HEK293 (cell line): Measurements from ENCODE around the gene MRPL19.
"Not testable (repeated sequence)": the region's sequence is repeated elsewhere in the genome, so short reads cannot be mapped to it uniquely, and the experiment has no call there.

Experiments used
- CTCF ChIA-PET: fragments of 350-600 bp; formaldehyde crosslinking; extraction: SDS; loops from one replicate; lab custom pipeline; 2021; ENCODE audit warnings: antibody characterized with exemption; lab: Yijun Ruan, JAX
- POLR2A ChIA-PET: fragments of 300-600 bp; formaldehyde crosslinking; extraction: SDS; loops from one replicate; lab custom pipeline; 2020; ENCODE audit warnings: antibody characterized with exemption, inconsistent platforms; lab: Yijun Ruan, JAX
- H3K27ac ChIP-seq: fragments of 200-500 bp; sonication (Bioruptor generic); 2 replicates; pipeline ENCODE4 v1.5.1; 2014; ENCODE audit warnings: low read depth, low read length, control low read depth, inconsistent platforms; ENCODE audit errors: extremely low read depth
- H3K36me3 ChIP-seq, 2 experiments: fragments of 200-500 bp in 1 of 2; sonication (Bioruptor generic) in 1 of 2; 1 replicate in 1 of 2; 2 replicates in 1 of 2; pipeline ENCODE4 v1.5.1; 2014 to 2017; ENCODE audit warnings: inconsistent platforms in 2 of 2, low read length in 2 of 2; ENCODE audit not compliant: control insufficient read depth in 2 of 2, insufficient read depth in 1 of 2
- H3K4me1 ChIP-seq: fragments of 200-500 bp; sonication (Bioruptor generic); 2 replicates; pipeline ENCODE4 v1.5.1; 2014; ENCODE audit warnings: mild to moderate bottlenecking, low read length, inconsistent platforms; ENCODE audit not compliant: control insufficient read depth, insufficient read depth
- H3K4me3 ChIP-seq: 2 replicates; pipeline ENCODE4 v1.5.1; 2011; ENCODE audit warnings: low read depth, mild to moderate bottlenecking, control low read depth, low read length, moderate library complexity
- H3K9me3 ChIP-seq: fragments of 200-500 bp; sonication (Bioruptor generic); 2 replicates; pipeline ENCODE4 v1.5.1; 2014; ENCODE audit warnings: low read depth, low read length, inconsistent platforms; ENCODE audit not compliant: control insufficient read depth, insufficient read depth
- GLI2 ChIP-seq: fragments of 450-650 bp; formaldehyde crosslinking; IDR thresholded peaks from 2 replicates; pipeline ENCODE4; 2017; ENCODE audit warnings: missing biosample characterization, missing genetic modification characterization, low read depth, borderline replicate concordance
- KLF7 ChIP-seq: fragments of 450-650 bp; formaldehyde crosslinking; IDR thresholded peaks from 2 replicates; pipeline ENCODE4 v1.5.1; 2016; ENCODE audit warnings: missing biosample characterization, missing genetic modification characterization, borderline replicate concordance
- MYNN ChIP-seq: fragments of 450-650 bp; formaldehyde crosslinking; IDR thresholded peaks from 2 replicates; pipeline ENCODE4 v1.5.1; 2016; ENCODE audit warnings: missing biosample characterization, missing genetic modification characterization, borderline replicate concordance
- SP3 ChIP-seq: fragments of 450-650 bp; formaldehyde crosslinking; IDR thresholded peaks from 2 replicates; pipeline ENCODE4 v1.5.1; 2016; ENCODE audit warnings: missing biosample characterization, missing genetic modification characterization
- TRIM28 ChIP-seq: IDR thresholded peaks from 2 replicates; pipeline ENCODE4 v1.6.1; 2011; ENCODE audit warnings: low read length, control low read depth, borderline replicate concordance
- ZFHX2 ChIP-seq: fragments of 450-650 bp; formaldehyde crosslinking; conservative IDR thresholded peaks from 2 replicates; pipeline ENCODE4 v1.5.1; 2016; ENCODE audit warnings: missing biosample characterization, missing genetic modification characterization
- ZNF184 ChIP-seq: fragments of 450-650 bp; IDR thresholded peaks from 2 replicates; pipeline ENCODE4 v1.5.1; 2018; ENCODE audit warnings: missing biosample characterization, mild to moderate bottlenecking, missing genetic modification characterization
- ZNF211 ChIP-seq: fragments of 450-650 bp; formaldehyde crosslinking; IDR thresholded peaks from 2 replicates; pipeline ENCODE4 v1.5.1; 2016; ENCODE audit warnings: low read depth, missing biosample characterization, missing genetic modification characterization
- ZNF223 ChIP-seq: fragments of 450-650 bp; formaldehyde crosslinking; IDR thresholded peaks from 2 replicates; pipeline ENCODE4 v1.5.1; 2016; ENCODE audit warnings: missing biosample characterization, missing genetic modification characterization
- ZNF239 ChIP-seq: fragments of 450-650 bp; formaldehyde crosslinking; IDR thresholded peaks from 2 replicates; pipeline ENCODE4 v1.5.1; 2016; ENCODE audit warnings: missing biosample characterization, missing genetic modification characterization
- ZNF248 ChIP-seq: fragments of 450-650 bp; formaldehyde crosslinking; IDR thresholded peaks from 2 replicates; pipeline ENCODE4 v1.5.1; 2017; ENCODE audit warnings: missing biosample characterization, missing genetic modification characterization
- ZNF558 ChIP-seq: fragments of 450-650 bp; formaldehyde crosslinking; IDR thresholded peaks from 2 replicates; pipeline ENCODE4 v1.5.1; 2016; ENCODE audit warnings: missing biosample characterization, missing genetic modification characterization
- ZNF654 ChIP-seq: fragments of 450-650 bp; formaldehyde crosslinking; IDR thresholded peaks from 2 replicates; pipeline ENCODE4 v1.5.1; 2016; ENCODE audit warnings: low read depth, missing biosample characterization, missing genetic modification characterization
- ZNF660 ChIP-seq: fragments of 450-650 bp; IDR thresholded peaks from 2 replicates; pipeline ENCODE4 v1.5.1; 2018; ENCODE audit warnings: missing biosample characterization, mild to moderate bottlenecking, missing genetic modification characterization
- ZNF747 ChIP-seq: fragments of 450-650 bp; formaldehyde crosslinking; IDR thresholded peaks from 2 replicates; pipeline ENCODE4 v1.5.1; 2016; ENCODE audit warnings: missing biosample characterization, missing genetic modification characterization
- ZNF776 ChIP-seq: fragments of 450-650 bp; formaldehyde crosslinking; IDR thresholded peaks from 2 replicates; pipeline ENCODE4 v1.5.0; 2017; ENCODE audit warnings: missing biosample characterization, missing genetic modification characterization, borderline replicate concordance
- TF ChIP-seq, protein P1 (sequence below): IDR thresholded peaks from 2 replicates; pipeline ENCODE4 v1.6.1; 2011; ENCODE audit warnings: mild to moderate bottlenecking, low read depth, low read length, borderline replicate concordance
- TF ChIP-seq, protein P2 (sequence below): fragments of 450-650 bp; formaldehyde crosslinking; IDR thresholded peaks from 2 replicates; pipeline ENCODE4 v1.5.1; 2016; ENCODE audit warnings: missing biosample characterization, missing genetic modification characterization
- TF ChIP-seq, protein P3 (sequence below): fragments of 450-650 bp; formaldehyde crosslinking; IDR thresholded peaks from 2 replicates; pipeline ENCODE4 v1.5.1; 2016; ENCODE audit warnings: missing biosample characterization, missing genetic modification characterization, low read depth
- TF ChIP-seq, protein P4 (sequence below): fragments of 450-650 bp; formaldehyde crosslinking; IDR thresholded peaks from 2 replicates; pipeline ENCODE4 v1.5.1; 2016; ENCODE audit warnings: missing biosample characterization, missing genetic modification characterization

Gene MRPL19

DNA sequence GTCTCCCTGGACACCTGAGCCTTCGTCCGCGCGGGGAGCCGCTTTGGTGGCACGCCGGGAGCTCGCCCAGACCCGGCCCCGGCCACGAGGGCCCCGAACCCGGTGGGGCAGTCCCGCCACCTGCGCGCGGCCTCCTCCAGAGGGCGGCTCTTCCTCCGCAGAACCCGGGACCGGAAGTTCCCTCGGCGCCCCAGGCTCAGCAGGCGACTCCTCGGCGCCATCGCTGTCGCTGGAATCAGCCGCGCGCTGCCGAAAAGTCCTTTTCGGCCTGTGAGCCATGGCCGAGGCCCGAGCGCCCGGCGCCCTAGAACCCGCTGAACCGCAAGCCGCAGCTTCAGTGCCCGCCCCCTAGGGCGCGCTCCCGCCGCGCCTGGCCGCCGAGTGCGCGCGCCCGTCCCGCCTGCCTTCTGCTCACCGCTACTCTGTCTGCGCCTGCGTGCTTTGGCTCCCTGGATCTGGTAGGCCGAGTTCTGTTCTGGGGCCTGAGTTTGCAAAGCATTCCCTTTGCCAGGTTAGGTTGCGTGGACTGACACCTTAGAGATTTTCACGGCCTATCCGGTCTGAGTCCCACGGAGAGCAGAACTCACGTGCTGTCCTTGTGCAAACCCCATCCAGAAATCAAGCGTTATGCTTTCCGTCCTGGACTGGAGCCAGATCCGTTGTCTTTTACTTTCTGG is 64.1 kb downstream of the MRPL19 start, which contains the start of gene GCFC2 (continued):
- TF ChIP-seq, protein P1, sequence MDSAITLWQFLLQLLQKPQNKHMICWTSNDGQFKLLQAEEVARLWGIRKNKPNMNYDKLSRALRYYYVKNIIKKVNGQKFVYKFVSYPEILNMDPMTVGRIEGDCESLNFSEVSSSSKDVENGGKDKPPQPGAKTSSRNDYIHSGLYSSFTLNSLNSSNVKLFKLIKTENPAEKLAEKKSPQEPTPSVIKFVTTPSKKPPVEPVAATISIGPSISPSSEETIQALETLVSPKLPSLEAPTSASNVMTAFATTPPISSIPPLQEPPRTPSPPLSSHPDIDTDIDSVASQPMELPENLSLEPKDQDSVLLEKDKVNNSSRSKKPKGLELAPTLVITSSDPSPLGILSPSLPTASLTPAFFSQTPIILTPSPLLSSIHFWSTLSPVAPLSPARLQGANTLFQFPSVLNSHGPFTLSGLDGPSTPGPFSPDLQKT = no peak; the same call in 1 of the 2 replicates
- no peak for TF ChIP-seq MYNN
- TF ChIP-seq, protein P2, sequence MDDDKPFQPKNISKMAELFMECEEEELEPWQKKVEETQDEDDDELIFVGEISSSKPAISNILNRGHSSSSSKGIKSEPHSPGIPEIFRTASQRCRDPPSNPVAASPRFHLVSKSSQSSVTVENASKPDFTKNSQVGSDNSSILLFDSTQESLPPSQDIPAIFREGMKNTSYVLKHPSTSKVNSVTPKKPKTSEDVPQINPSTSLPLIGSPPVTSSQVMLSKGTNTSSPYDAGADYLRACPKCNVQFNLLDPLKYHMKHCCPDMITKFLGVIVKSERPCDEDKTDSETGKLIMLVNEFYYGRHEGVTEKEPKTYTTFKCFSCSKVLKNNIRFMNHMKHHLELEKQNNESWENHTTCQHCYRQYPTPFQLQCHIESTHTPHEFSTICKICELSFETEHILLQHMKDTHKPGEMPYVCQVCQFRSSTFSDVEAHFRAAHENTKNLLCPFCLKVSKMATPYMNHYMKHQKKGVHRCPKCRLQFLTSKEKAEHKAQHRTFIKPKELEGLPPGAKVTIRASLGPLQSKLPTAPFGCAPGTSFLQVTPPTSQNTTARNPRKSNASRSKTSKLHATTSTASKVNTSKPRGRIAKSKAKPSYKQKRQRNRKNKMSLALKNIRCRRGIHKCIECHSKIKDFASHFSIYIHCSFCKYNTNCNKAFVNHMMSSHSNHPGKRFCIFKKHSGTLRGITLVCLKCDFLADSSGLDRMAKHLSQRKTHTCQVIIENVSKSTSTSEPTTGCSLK (tag by site-specific recombination) = no peak
- TF ChIP-seq ZNF248 = no peak
- no peak for TF ChIP-seq ZNF239 (tag by site-specific recombination)
- 0 out of 2 replicates have a peak, but pooled peaks have one; percentile 32 for TF ChIP-seq ZNF184 (tag by site-specific recombination)
- peak; percentile 71; the same call in 1 of the 2 replicates for TF ChIP-seq TRIM28
- TF ChIP-seq GLI2 = no peak
- no peak for TF ChIP-seq ZNF747 (tag by site-specific recombination)
- peak; percentile 83 for TF ChIP-seq ZNF660 (tag by site-specific recombination)
- no peak for TF ChIP-seq KLF7

DNA sequence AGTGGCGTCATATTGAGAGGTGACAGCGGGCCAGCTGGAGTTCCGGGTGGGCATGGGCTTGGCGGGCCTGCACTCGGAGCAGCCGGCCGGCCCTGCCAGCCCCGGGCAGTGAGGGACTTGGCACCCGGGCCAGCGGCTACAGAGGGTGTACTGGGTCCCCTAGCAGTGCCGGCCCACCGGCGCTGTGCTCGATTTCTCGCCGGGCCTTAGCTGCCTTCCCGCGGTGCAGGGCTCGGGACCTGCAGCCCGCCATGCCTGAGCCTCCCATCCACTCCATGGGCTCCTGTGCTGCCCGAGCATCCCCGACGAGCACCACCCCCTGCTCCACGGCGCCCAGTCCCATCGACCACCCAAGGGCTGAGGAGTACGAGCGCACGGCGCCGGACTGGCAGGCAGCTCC is 65.0 kb downstream of the MRPL19 start:
- H3K9me3 ChIP-seq, H3K4me1 ChIP-seq, CTCF ChIA-PET, POLR2A ChIA-PET, H3K36me3 ChIP-seq, H3K4me3 ChIP-seq: not testable (repeated sequence)
- H3K27ac ChIP-seq = peak overlapping the region; percentile 98

DNA sequence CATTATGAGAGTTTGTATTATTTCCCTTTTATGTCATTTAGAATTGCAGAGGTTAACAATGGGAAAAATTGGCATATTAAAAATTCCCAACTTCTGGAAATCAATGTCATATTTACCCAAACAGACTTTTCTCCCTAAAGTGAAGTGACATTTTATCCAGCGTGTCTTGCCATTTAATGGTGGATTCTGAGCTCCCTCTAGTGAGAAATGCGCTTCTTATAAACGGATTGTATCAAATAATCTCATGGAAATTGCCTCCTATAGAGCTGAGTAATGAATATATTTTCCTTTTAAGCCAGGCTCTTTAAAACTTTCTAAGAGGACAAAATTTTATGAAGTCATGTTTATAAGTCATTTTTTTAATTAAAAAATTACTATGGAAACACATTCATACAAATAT is 69.8 kb downstream of the MRPL19 start:
- POLR2A ChIA-PET = no interaction called here
- no peak overlapping the region for H3K4me3 ChIP-seq
- CTCF ChIA-PET = interaction anchor here (0.9 to 2.7 kb wide), 2 partner anchors 75 to 79 kb away, joined by 3 to 8 read pairs; no protein-coding TSS in a partner anchor
- no peaks in the 10 kb centered on the region for H3K36me3 ChIP-seq
- TF ChIP-seq, protein P3, sequence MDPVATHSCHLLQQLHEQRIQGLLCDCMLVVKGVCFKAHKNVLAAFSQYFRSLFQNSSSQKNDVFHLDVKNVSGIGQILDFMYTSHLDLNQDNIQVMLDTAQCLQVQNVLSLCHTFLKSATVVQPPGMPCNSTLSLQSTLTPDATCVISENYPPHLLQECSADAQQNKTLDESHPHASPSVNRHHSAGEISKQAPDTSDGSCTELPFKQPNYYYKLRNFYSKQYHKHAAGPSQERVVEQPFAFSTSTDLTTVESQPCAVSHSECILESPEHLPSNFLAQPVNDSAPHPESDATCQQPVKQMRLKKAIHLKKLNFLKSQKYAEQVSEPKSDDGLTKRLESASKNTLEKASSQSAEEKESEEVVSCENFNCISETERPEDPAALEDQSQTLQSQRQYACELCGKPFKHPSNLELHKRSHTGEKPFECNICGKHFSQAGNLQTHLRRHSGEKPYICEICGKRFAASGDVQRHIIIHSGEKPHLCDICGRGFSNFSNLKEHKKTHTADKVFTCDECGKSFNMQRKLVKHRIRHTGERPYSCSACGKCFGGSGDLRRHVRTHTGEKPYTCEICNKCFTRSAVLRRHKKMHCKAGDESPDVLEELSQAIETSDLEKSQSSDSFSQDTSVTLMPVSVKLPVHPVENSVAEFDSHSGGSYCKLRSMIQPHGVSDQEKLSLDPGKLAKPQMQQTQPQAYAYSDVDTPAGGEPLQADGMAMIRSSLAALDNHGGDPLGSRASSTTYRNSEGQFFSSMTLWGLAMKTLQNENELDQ (tag by site-specific recombination) = no peak
- peak; percentile 35 for TF ChIP-seq ZNF654 (tag by site-specific recombination)
- peaks cover 4% of the 10 kb centered on the region for H3K4me1 ChIP-seq
- H3K27ac ChIP-seq = no peak overlapping the region
- no peaks in the 10 kb centered on the region for H3K9me3 ChIP-seq

DNA sequence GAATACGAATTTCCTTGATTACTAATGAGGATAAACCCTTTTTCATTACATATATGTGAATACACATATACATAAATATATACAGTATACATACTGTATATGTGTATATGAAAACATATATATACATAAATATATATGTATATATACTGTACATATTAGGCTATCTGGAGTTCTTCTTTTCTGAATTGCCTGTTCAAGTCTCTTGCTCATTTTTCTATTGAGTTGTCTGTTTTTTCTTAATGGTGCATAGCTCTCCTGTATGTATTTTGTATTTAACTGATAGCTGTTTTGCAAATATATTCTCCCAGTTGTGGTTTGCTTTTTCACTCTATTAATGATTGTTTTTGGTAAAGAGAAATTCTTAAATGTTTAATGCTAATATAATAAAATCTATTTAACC is 73.0 kb downstream of the MRPL19 start:
- ChIA-PET CTCF (interaction anchor here (0.7 to 1.2 kb wide), 3 partner anchors 10 to 1242 kb away, joined by 3 to 6 read pairs (median 6); no protein-coding TSS in a partner anchor), POLR2A (no interaction called here)
- Histone ChIP-seq H3K4me3 (no peak overlapping the region), H3K27ac (no peak overlapping the region), H3K4me1 (peaks cover 4% of the 10 kb centered on the region), H3K36me3 (no peaks in the 10 kb centered on the region), H3K9me3 (no peaks in the 10 kb centered on the region)
- TF ChIP-seq ZNF223 (tag by site-specific recombination) = no peak
- TF ChIP-seq ZNF211 (tag by site-specific recombination) = no peak
- TF ChIP-seq, protein P4, sequence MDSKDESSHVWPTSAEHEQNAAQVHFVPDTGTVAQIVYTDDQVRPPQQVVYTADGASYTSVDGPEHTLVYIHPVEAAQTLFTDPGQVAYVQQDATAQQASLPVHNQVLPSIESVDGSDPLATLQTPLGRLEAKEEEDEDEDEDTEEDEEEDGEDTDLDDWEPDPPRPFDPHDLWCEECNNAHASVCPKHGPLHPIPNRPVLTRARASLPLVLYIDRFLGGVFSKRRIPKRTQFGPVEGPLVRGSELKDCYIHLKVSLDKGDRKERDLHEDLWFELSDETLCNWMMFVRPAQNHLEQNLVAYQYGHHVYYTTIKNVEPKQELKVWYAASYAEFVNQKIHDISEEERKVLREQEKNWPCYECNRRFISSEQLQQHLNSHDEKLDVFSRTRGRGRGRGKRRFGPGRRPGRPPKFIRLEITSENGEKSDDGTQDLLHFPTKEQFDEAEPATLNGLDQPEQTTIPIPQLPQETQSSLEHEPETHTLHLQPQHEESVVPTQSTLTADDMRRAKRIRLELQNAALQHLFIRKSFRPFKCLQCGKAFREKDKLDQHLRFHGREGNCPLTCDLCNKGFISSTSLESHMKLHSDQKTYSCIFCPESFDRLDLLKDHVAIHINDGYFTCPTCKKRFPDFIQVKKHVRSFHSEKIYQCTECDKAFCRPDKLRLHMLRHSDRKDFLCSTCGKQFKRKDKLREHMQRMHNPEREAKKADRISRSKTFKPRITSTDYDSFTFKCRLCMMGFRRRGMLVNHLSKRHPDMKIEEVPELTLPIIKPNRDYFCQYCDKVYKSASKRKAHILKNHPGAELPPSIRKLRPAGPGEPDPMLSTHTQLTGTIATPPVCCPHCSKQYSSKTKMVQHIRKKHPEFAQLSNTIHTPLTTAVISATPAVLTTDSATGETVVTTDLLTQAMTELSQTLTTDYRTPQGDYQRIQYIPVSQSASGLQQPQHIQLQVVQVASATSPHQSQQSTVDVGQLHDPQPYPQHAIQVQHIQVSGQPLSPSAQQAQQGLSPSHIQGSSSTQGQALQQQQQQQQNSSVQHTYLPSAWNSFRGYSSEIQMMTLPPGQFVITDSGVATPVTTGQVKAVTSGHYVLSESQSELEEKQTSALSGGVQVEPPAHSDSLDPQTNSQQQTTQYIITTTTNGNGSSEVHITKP (tag by site-specific recombination) = no peak
- TF ChIP-seq SP3 (tag by site-specific recombination) = no peak
- no peak for TF ChIP-seq ZNF558
- TF ChIP-seq ZNF776 (tag by site-specific recombination) = no peak
- no peak for TF ChIP-seq ZFHX2 (tag by site-specific recombination)
